MM.1S (cell line): ENCODE data around the gene ACO1.
"Not testable (repeated sequence)": the region's sequence is repeated elsewhere in the genome, so short reads cannot be mapped to it uniquely, and the experiment has no call there.

ENCODE experiments used
- DNase-seq: peaks from one replicate; pipeline ENCODE4 v3.0.0-alpha.2; 2015
- H2AFZ ChIP-seq: fragments of 300-600 bp; sonication (generic); 2 replicates; pipeline ENCODE4 v1.6.0; 2016; ENCODE audit warnings: antibody characterized with exemption, low read length
- H3F3A ChIP-seq: fragments of 300-600 bp; sonication (generic); 2 replicates; pipeline ENCODE4 v1.6.1; 2016; ENCODE audit warnings: mild to moderate bottlenecking, antibody characterized with exemption, low read length, moderate library complexity, mixed read lengths; ENCODE audit not compliant: insufficient read depth
- H3K27ac ChIP-seq: fragments of 300-600 bp; sonication (generic); 2 replicates; pipeline ENCODE4 v1.5.1; 2016; ENCODE audit warnings: mild to moderate bottlenecking, low read length
- H3K27me3 ChIP-seq: fragments of 300-600 bp; sonication (generic); replicated peaks from 2 replicates; pipeline ENCODE4 v1.6.0; 2016; ENCODE audit warnings: low read length; ENCODE audit not compliant: insufficient read depth
- H3K36me3 ChIP-seq: fragments of 300-600 bp; sonication (generic); replicated peaks from 2 replicates; pipeline ENCODE4 v1.6.1; 2016; ENCODE audit warnings: mild to moderate bottlenecking, low read length, mixed read lengths; ENCODE audit not compliant: insufficient read depth
- H3K4me1 ChIP-seq: fragments of 300-600 bp; sonication (generic); 2 replicates; pipeline ENCODE4 v1.6.1; 2016; ENCODE audit warnings: low read length, mixed read lengths
- H3K4me2 ChIP-seq: fragments of 300-600 bp; sonication (generic); 2 replicates; pipeline ENCODE4 v1.6.0; 2016; ENCODE audit warnings: low read depth, low read length
- H3K4me3 ChIP-seq: fragments of 300-600 bp; sonication (generic); 2 replicates; pipeline ENCODE4 v1.5.1; 2016; ENCODE audit warnings: low read length, mixed read lengths
- H3K79me2 ChIP-seq: fragments of 300-600 bp; sonication (generic); 2 replicates; pipeline ENCODE4 v1.6.1; 2016; ENCODE audit warnings: mixed run types, low read length, mixed read lengths
- H3K9ac ChIP-seq: fragments of 300-600 bp; sonication (generic); 2 replicates; pipeline ENCODE4 v1.6.1; 2016; ENCODE audit warnings: low read length, mixed read lengths
- H3K9me2 ChIP-seq: fragments of 300-600 bp; sonication (generic); replicated peaks from 2 replicates; pipeline ENCODE4 v1.6.1; 2016; ENCODE audit warnings: mild to moderate bottlenecking, low read length, mixed read lengths; ENCODE audit not compliant: insufficient read depth
- H3K9me3 ChIP-seq: fragments of 300-600 bp; sonication (generic); replicated peaks from 2 replicates; pipeline ENCODE4 v1.6.1; 2016; ENCODE audit warnings: mild to moderate bottlenecking, low read length, mixed read lengths; ENCODE audit not compliant: insufficient read depth
- H4K20me1 ChIP-seq: fragments of 300-600 bp; sonication (generic); 2 replicates; pipeline ENCODE4 v1.6.1; 2016; ENCODE audit warnings: mild to moderate bottlenecking, low read length, moderate library complexity, mixed read lengths; ENCODE audit not compliant: insufficient read depth
- EZH2 ChIP-seq: fragments of 300-600 bp; sonication (generic); optimal IDR thresholded peaks from 2 replicates; pipeline ENCODE3; 2017; ENCODE audit warnings: low read depth, mild to moderate bottlenecking, antibody characterized with exemption, low read length, mixed read lengths
- EZH2phosphoT487 ChIP-seq: fragments of 300-600 bp; sonication (generic); IDR thresholded peaks from 2 replicates; pipeline ENCODE4 v1.6.1; 2018; ENCODE audit warnings: antibody characterized with exemption, low read length
- TF ChIP-seq, protein P1 (sequence below): fragments of 300-600 bp; sonication (generic); IDR thresholded peaks from 2 replicates; pipeline ENCODE4 v1.5.1; 2016; ENCODE audit warnings: antibody characterized with exemption, low read length, mixed read lengths

The ACO1 gene

DNA sequence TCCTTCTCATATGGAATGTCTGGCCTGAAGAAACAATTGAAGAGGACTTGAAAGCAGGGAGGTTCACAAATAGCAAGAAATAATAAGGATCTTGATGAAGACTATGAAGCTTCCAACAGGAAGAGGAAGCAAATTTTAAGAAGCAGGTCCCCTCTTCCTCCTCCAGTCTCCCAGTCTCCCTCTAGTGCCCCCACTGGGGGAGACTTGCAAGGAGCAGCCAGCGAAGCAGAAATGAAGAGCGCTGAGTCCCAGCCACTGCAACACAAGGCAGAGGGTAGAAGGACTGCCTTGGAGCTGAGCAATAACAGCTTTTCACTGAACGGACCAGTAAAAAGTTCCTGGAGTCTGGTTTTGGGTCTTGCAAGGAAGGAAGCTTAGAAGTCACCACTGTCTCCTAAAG lies 32.6 kb upstream of the ACO1 start:
- no peaks in the 10 kb centered on the region for H3F3A ChIP-seq
- DNase-seq: no peak
- TF ChIP-seq, protein P1, sequence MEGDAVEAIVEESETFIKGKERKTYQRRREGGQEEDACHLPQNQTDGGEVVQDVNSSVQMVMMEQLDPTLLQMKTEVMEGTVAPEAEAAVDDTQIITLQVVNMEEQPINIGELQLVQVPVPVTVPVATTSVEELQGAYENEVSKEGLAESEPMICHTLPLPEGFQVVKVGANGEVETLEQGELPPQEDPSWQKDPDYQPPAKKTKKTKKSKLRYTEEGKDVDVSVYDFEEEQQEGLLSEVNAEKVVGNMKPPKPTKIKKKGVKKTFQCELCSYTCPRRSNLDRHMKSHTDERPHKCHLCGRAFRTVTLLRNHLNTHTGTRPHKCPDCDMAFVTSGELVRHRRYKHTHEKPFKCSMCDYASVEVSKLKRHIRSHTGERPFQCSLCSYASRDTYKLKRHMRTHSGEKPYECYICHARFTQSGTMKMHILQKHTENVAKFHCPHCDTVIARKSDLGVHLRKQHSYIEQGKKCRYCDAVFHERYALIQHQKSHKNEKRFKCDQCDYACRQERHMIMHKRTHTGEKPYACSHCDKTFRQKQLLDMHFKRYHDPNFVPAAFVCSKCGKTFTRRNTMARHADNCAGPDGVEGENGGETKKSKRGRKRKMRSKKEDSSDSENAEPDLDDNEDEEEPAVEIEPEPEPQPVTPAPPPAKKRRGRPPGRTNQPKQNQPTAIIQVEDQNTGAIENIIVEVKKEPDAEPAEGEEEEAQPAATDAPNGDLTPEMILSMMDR: peak; percentile 31
- TF ChIP-seq EZH2: no peak
- no peaks in the 10 kb centered on the region for H4K20me1 ChIP-seq
- H3K4me2 ChIP-seq: no peak overlapping the region
- H3K27ac ChIP-seq: no peak overlapping the region
- no peaks in the 10 kb centered on the region for H3K27me3 ChIP-seq
- H3K9ac ChIP-seq: no peak overlapping the region
- no peak overlapping the region for H3K4me3 ChIP-seq
- H2AFZ ChIP-seq: no peak overlapping the region
- no peaks in the 10 kb centered on the region for H3K36me3 ChIP-seq
- H3K9me3 ChIP-seq: no peaks in the 10 kb centered on the region
- H3K4me1 ChIP-seq: no peaks in the 10 kb centered on the region
- H3K9me2 ChIP-seq: no peaks in the 10 kb centered on the region
- no peaks in the 10 kb centered on the region for H3K79me2 ChIP-seq

- not testable (repeated sequence) for H3K36me3 ChIP-seq, H3K9me3 ChIP-seq, H2AFZ ChIP-seq, H3K27me3 ChIP-seq, H3F3A ChIP-seq, H3K4me2 ChIP-seq, H3K9me2 ChIP-seq, H3K9ac ChIP-seq, H4K20me1 ChIP-seq, H3K4me1 ChIP-seq, H3K27ac ChIP-seq, DNase-seq, H3K4me3 ChIP-seq, H3K79me2 ChIP-seq
Observed at GRCh38 chr9:32353476-32353875, 31.0 kb upstream of the ACO1 start.

- H3K4me1 ChIP-seq: no peaks in the 10 kb centered on the region
- no peak overlapping the region for H3K27ac ChIP-seq
- no peak for DNase-seq
- H2AFZ ChIP-seq: no peak overlapping the region
- H3K4me2 ChIP-seq: no peak overlapping the region
- no peaks in the 10 kb centered on the region for H3K36me3 ChIP-seq
- no peak overlapping the region for H3K4me3 ChIP-seq
- TF ChIP-seq EZH2 (no peak), EZH2phosphoT487 (no peak)
- TF ChIP-seq, protein P1: no peak
- no peak overlapping the region for H3K9ac ChIP-seq
- no peaks in the 10 kb centered on the region for H3K9me3 ChIP-seq
- H3F3A ChIP-seq: no peaks in the 10 kb centered on the region
- H3K27me3 ChIP-seq: no peaks in the 10 kb centered on the region
- no peaks in the 10 kb centered on the region for H3K9me2 ChIP-seq
- no peaks in the 10 kb centered on the region for H4K20me1 ChIP-seq
- no peaks in the 10 kb centered on the region for H3K79me2 ChIP-seq
Observed at GRCh38 chr9:32359452-32359851, 25.0 kb upstream of the ACO1 start.

- H3K9me3 ChIP-seq: no peaks in the 10 kb centered on the region
- no peaks in the 10 kb centered on the region for H3K4me1 ChIP-seq
- H3F3A ChIP-seq: no peaks in the 10 kb centered on the region
- no peaks in the 10 kb centered on the region for H4K20me1 ChIP-seq
- TF ChIP-seq EZH2 (no peak), EZH2phosphoT487 (no peak)
- TF ChIP-seq, protein P1: no peak
- no peak overlapping the region for H2AFZ ChIP-seq
- no peaks in the 10 kb centered on the region for H3K36me3 ChIP-seq
- no peak overlapping the region for H3K4me3 ChIP-seq
- H3K4me2 ChIP-seq: no peak overlapping the region
- no peaks in the 10 kb centered on the region for H3K27me3 ChIP-seq
- H3K27ac ChIP-seq: no peak overlapping the region
- DNase-seq: no peak
- no peaks in the 10 kb centered on the region for H3K79me2 ChIP-seq
- H3K9ac ChIP-seq: no peak overlapping the region
- no peaks in the 10 kb centered on the region for H3K9me2 ChIP-seq
Observed at GRCh38 chr9:32360983-32361673, 23.3 kb upstream of the ACO1 start.
